Spleen (tissue), 11 donors: Measurements from ENCODE around the gene EPHA6. TPM values are rescaled to one million over a fixed set of nuclear protein-coding genes. Genes with fewer than 3 reads are reported as not detected.
"Not testable (repeated sequence)": the region's sequence is repeated elsewhere in the genome, so short reads cannot be mapped to it uniquely, and the experiment has no call there.

ENCODE experiments used
- DNase-seq: peaks from one replicate; pipeline ENCODE4 v3.0.0-alpha.2; 2020
- H3K27ac ChIP-seq, 8 donors: fragments of 200-600 bp; sonication (generic) in 7 of 8; 1 replicate in 4 of 8; 2 replicates in 4 of 8; pipeline versions ENCODE4 v1.5.0 to v1.8.0; 2016 to 2021; ENCODE audit warnings: inconsistent platforms in 4 of 8, mild to moderate bottlenecking in 4 of 8, moderate library complexity in 1 of 8
- H3K27me3 ChIP-seq, 7 donors: fragments of 200-600 bp; sonication (generic) in 6 of 7; replicated peaks in 1 of 7; 1 replicate in 4 of 7; 2 replicates in 3 of 7; pipeline versions ENCODE4 v1.5.0 to v1.8.0; 2016 to 2021; ENCODE audit warnings: inconsistent platforms in 3 of 7, mild to moderate bottlenecking in 1 of 7
- H3K36me3 ChIP-seq, 6 donors: fragments of 200-600 bp; sonication (generic) in 5 of 6; 1 replicate in 4 of 6; 2 replicates in 2 of 6; pipeline versions ENCODE4 v1.5.0 to v1.8.0; 2016 to 2021; ENCODE audit warnings: inconsistent platforms in 2 of 6
- H3K4me1 ChIP-seq, 6 donors: fragments of 200-600 bp; sonication (generic) in 5 of 6; 1 replicate in 3 of 6; 2 replicates in 3 of 6; pipeline versions ENCODE4 v1.5.0 to v1.8.0; 2016 to 2021; ENCODE audit warnings: inconsistent platforms in 3 of 6
- H3K4me3 ChIP-seq, 8 donors: fragments of 200-600 bp; sonication (generic) in 7 of 8; 1 replicate in 4 of 8; 2 replicates in 4 of 8; pipeline versions ENCODE4 v1.5.0 to v1.8.0; 2016 to 2021; ENCODE audit warnings: inconsistent platforms in 4 of 8, mild to moderate bottlenecking in 4 of 8, moderate library complexity in 2 of 8
- H3K9me3 ChIP-seq, 8 donors: fragments of 200-600 bp; sonication (generic) in 7 of 8; 1 replicate in 4 of 8; 2 replicates in 4 of 8; pipeline versions ENCODE4 v1.5.0 to v1.8.0; 2016 to 2021; ENCODE audit warnings: inconsistent platforms in 4 of 8
- POLR2A ChIP-seq, 3 donors: fragments of 450-650 bp; IDR thresholded peaks; one replicate each; pipeline ENCODE4 v1.5.1; 2017; ENCODE audit warnings: antibody characterized with exemption in 3 of 3, mild to moderate bottlenecking in 1 of 3
- POLR2AphosphoS5 ChIP-seq, 3 donors: sonication (generic); formaldehyde crosslinking; IDR thresholded peaks; one replicate each; pipeline ENCODE4 v1.5.1; 2017; ENCODE audit warnings: antibody characterized with exemption in 3 of 3
- WGBS, 5 donors: extraction: QIAGEN DNeasy Blood & Tissue Kit in 3 of 5; methylation state at CpG; one replicate each; pipeline versions ENCODE4 v1.1.5 to v1.1.7; 2013 to 2018; 5-methylcytosine and 5-hydroxymethylcytosine counted together
- intact Hi-C: fragments of 100-400 bp; cut with DNase I; formaldehyde crosslinking; loops from one replicate; pipeline ENCODE4 v1.15.0; 2023; ENCODE audit warnings: low total_unique reads
- polyA plus RNA-seq, 3 donors: library from polyadenylated mRNA; stranded (reverse); fragments of 200-250 nt; gene quantifications; one replicate each; pipeline ENCODE4 v1.2.1, GENCODE V29; 2013
- total RNA-seq, 7 donors: library from RNA; depleted of rRNA in 3 of 7; stranded (reverse); fragments of >200 nt in 3 of 7; fragmentation: NEBNext Ultra II Directional in 4 of 7; extraction: Animal tissue kit (Norgen Biotek cat#: 25700) in 4 of 7; gene quantifications; one replicate each; pipeline versions ENCODE4 v1.1.0 to v1.2.1, GENCODE V29; 2016 to 2021
- TF ChIP-seq, protein P1 (sequence below), 11 experiments: fragments of 200-600 bp in 7 of 11; fragments of 450-650 bp in 4 of 11; sonication (generic) in 4 of 11; IDR thresholded peaks in 8 of 11; conservative IDR thresholded peaks in 3 of 11; 1 replicate in 7 of 11; 2 replicates in 4 of 11; pipeline versions ENCODE4 v1.4.0 to v1.8.0; 2016 to 2021; ENCODE audit warnings: antibody characterized with exemption in 11 of 11, inconsistent platforms in 4 of 11, mild to moderate bottlenecking in 1 of 11
- donor health status: healthy with polysubstance abuse.
- donor health status: DM: no; HTN: no; CAD: no; lungs with moderate emphysema.
- donor health status: DM: no; HTN: no; CAD: no.
- donor health status: Bipolar disorder and iron deficiency.
- donor health status: healthy.
- donor health status: DM: no; HTN: no; CAD: no.
- donor health status: DM: yes; HTN: yes; CAD: no.

Gene EPHA6
- total and polyA plus RNA-seq, 10 donors, result 0.44 TPM; not detected in 9

DNA sequence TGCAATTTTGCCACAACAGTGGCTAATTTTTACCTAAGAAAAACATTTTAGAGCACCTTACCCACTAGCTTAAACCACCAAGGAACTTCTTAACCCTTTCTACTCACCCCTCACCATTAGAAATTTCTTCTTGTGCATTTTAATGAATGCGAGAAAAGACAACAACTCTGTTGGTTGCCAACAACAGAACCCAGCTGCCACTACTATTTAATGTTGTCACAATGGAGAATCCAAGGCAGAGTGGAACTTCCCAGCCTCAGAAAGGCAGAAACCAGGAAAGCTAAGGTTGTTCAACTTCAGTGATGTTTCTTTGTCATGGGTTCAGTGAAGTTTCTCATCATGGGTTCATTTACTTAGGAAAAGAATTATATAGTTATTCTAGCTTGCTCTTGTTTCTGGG is 625.0 kb downstream of the EPHA6 start:
- WGBS, 5 donors, result 78 to 92% (median 84%) methylated on average over 1 of the region's 1 CpG
- intact Hi-C loops, result no loop called here
- H3K36me3 ChIP-seq, result no peaks in the 10 kb centered on the region

DNA sequence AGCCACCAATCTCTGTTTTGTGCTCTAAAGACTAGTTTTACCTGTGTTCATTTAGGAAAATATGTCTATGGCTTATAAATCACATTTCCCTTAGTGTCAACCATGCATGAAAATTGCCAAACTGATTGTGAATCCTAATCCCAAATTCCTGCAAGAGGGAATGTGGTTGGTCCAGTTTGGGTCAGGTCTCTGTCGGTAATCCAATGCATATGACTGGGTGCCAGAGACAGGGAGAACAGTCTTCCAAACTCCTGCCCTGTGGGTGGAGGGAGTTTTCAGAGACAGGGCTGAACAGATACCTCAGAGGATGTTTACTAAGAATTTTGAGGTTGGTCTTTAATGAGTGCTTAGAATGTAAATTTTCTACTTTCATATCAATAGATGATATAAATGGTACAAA is 649.6 kb downstream of the EPHA6 start:
- WGBS, 5 donors, result 24 to 68% (median 32%) methylated on average over 1 of the region's 1 CpG
- Histone ChIP-seq H3K36me3 (no peaks in the 10 kb centered on the region), H3K27ac (no peak overlapping the region), H3K9me3 (no peaks in the 10 kb centered on the region), H3K4me1 (no peaks in the 10 kb centered on the region), H3K4me3 (no peak overlapping the region), H3K27me3 (no peaks in the 10 kb centered on the region)
- TF ChIP-seq, protein P1, sequence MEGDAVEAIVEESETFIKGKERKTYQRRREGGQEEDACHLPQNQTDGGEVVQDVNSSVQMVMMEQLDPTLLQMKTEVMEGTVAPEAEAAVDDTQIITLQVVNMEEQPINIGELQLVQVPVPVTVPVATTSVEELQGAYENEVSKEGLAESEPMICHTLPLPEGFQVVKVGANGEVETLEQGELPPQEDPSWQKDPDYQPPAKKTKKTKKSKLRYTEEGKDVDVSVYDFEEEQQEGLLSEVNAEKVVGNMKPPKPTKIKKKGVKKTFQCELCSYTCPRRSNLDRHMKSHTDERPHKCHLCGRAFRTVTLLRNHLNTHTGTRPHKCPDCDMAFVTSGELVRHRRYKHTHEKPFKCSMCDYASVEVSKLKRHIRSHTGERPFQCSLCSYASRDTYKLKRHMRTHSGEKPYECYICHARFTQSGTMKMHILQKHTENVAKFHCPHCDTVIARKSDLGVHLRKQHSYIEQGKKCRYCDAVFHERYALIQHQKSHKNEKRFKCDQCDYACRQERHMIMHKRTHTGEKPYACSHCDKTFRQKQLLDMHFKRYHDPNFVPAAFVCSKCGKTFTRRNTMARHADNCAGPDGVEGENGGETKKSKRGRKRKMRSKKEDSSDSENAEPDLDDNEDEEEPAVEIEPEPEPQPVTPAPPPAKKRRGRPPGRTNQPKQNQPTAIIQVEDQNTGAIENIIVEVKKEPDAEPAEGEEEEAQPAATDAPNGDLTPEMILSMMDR (IDR thresholded peaks at IDR 0.05 in 8 of 11, conservative IDR thresholded peaks at IDR 0.05 in 3 of 11), result no peak
- no peak for TF ChIP-seq POLR2A (IDR thresholded peaks at IDR 0.05)
- TF ChIP-seq POLR2AphosphoS5 (IDR thresholded peaks at IDR 0.05), result no peak
- intact Hi-C loops, result no loop called here
- DNase-seq, result no peak

More for the DNA sequence above, 625.0 kb downstream of the EPHA6 start:
- Histone ChIP-seq H3K9me3 (no peaks in the 10 kb centered on the region), H3K27ac (no peak overlapping the region), H3K27me3 (no peaks in the 10 kb centered on the region), H3K4me3 (no peak overlapping the region), H3K4me1 (no peaks in the 10 kb centered on the region)
- no peak for TF ChIP-seq POLR2A (IDR thresholded peaks at IDR 0.05)
- no peak for TF ChIP-seq POLR2AphosphoS5 (IDR thresholded peaks at IDR 0.05)
- TF ChIP-seq, protein P1 (IDR thresholded peaks at IDR 0.05 in 8 of 11, conservative IDR thresholded peaks at IDR 0.05 in 3 of 11), result no peak
- DNase-seq, result no peak

DNA sequence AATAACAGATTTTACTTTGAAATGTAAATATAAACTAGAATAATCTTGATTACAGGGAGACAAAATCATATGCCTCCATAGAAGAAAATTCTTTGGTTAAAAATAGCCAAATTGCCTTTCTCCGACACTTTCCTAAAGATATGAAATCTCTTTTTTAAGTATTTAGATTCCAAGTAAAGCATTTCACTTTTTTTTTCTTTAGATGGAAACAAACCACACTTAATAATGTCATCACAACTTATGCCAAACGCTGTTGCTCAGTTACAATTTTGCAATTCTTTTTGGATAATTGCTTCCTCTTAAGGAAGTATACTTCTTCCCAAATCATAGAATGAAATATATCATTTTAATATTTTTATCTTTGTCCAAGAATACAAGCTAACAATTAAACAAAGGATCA is 656.1 kb downstream of the EPHA6 start:
- Histone ChIP-seq H3K27ac (no peak overlapping the region), H3K9me3 (no peaks in the 10 kb centered on the region), H3K27me3 (no peaks in the 10 kb centered on the region), H3K4me3 (no peak overlapping the region), H3K4me1 (no peaks in the 10 kb centered on the region), H3K36me3 (no peaks in the 10 kb centered on the region)
- 59 to 78% (median 67%) methylated on average over 2 of the region's 2 CpGs for WGBS, 5 donors
- no peak for TF ChIP-seq POLR2AphosphoS5 (IDR thresholded peaks at IDR 0.05)
- no peak for TF ChIP-seq POLR2A (IDR thresholded peaks at IDR 0.05)
- TF ChIP-seq, protein P1 (IDR thresholded peaks at IDR 0.05 in 8 of 11, conservative IDR thresholded peaks at IDR 0.05 in 3 of 11), result no peak
- DNase-seq, result no peak
- intact Hi-C loops, result no loop called here

DNA sequence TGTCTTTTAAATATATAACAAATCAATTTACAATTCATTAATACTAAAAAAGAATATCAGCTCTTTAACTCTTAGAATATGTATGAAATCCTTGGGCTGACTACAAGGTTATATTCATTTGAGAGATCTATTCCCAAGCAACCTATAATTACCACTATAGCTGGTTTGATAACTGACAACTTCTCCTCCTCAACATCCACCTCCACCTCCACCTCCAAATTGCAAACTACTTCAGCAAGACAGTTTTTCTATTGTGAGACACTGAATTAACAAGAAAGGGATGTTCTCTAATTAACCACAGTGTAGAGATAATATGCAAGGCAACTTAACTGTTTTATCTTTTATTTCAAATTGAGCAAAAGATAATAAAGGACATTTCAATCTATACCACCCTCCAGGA is 665.3 kb downstream of the EPHA6 start:
- Histone ChIP-seq H3K27me3 (no peaks in the 10 kb centered on the region), H3K9me3 (peaks cover 0 to 13% (median 3%) of the 10 kb centered on the region in 8 donors), H3K4me3 (no peak overlapping the region), H3K27ac (no peak overlapping the region), H3K36me3 (no peaks in the 10 kb centered on the region), H3K4me1 (no peaks in the 10 kb centered on the region)
- no peak for DNase-seq
- intact Hi-C loops, result no loop called here
- TF ChIP-seq POLR2AphosphoS5 (IDR thresholded peaks at IDR 0.05) (no peak), POLR2A (IDR thresholded peaks at IDR 0.05) (no peak)
- TF ChIP-seq, protein P1 (IDR thresholded peaks at IDR 0.05 in 8 of 11, conservative IDR thresholded peaks at IDR 0.05 in 3 of 11), result no peak

DNA sequence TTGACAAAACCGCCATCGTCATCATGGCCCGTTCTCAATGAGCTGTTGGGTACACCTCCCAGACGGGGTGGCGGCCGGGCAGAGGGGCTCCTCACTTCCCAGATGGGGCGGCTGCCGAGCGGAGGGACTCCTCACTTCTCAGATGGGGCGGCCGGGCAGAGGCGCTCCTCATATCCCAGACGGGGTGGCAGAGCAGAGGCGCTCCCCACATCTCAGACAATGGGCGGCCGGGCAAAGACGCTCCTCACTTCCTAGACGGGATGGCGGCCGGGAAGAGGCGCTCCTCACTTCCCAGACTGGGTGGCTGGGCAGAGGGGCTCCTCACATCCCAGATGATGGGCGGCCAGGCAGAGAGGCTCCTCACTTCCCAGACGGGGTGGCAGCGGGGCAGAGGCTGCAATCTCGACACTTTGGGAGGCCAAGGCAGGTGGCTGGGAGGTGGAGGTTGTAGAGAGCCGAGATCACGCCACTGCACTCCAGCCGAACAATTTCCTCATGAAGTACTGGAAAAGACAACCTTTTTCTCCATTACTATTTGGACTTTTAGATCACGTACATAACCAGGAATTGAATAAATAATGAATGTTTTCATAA is 666.4 kb downstream of the EPHA6 start:
- H3K4me1 ChIP-seq, H3K27me3 ChIP-seq, intact Hi-C loops, H3K36me3 ChIP-seq, H3K4me3 ChIP-seq, H3K27ac ChIP-seq, DNase-seq: not testable (repeated sequence)
- H3K9me3 ChIP-seq, result peaks cover 0 to 15% (median 3%) of the 10 kb centered on the region in 8 donors
- 92 to 94% (median 93%) methylated on average over 21 to 29 of the region's 29 CpGs for WGBS, 5 donors
